Amniotic stem cell (primary cell): ENCODE data around the gene STPG3.

Source experiments
- DNase-seq: peaks from one replicate; lab custom pipeline; 2025; lab: John Stamatoyannopoulos, UW

The STPG3 gene

GRCh38 chr9:137266585-137267453, 15.7 kb downstream of the STPG3 start:
- DNase-seq, result no peak

DNA sequence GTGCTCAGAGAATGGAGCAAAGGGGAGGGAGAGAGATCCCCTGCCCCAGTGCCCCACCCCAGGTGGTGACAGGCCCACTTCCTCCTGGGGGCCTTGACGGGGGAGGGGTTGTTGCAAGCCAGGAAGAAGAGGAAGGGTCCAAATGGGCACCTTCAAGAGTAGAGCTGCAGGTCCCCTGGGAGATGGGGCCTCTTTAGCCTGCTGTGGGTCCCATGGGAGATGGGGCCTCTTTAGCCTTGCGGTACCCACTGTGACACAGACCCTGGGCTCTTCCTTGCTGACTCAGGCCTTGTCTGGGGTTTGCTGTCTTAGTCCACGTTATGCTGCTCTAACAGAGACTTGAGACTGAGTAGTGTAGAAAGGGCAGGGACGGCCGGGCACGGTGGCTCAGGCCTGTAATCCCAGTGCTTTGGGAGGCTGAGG, 16.9 kb downstream of the STPG3 start:
- no peak for DNase-seq

- no peak for DNase-seq
Observed at GRCh38 chr9:137268538-137269201, 17.6 kb downstream of the STPG3 start.

DNA sequence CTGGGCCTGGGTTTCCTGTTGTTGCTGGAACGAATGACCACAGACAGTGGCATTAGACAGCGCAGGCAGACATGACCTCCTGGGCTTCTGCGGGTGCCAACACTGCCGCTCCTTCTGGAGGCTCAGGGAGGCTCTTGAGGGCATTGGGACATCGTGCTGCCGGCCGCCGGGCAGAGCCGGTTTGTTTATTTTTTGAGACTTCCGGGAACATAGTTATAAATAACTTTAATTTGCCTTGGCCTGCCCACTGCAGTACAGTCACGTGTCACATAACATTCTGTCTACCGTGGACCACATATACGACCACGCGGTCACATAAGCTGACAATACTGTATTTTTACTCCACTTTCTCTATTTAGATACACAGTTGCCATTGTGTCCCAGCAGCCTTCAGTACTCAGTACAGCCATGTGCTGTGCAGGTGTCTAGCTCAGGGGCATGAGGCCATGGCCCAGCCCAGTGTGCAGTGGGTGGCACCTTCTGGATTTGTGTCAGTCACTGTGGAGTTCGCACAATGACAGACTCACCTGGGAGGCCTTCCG, 18.2 kb downstream of the STPG3 start:
- DNase-seq, result no peak

- no peak for DNase-seq
Observed at GRCh38 chr9:137270929-137271695, 20.0 kb downstream of the STPG3 start.

GRCh38 chr9:137271696-137272076, 20.6 kb downstream of the STPG3 start:
- DNase-seq, result no peak

GRCh38 chr9:137272241-137273094, 21.4 kb downstream of the STPG3 start:
- DNase-seq, result no peak

DNA sequence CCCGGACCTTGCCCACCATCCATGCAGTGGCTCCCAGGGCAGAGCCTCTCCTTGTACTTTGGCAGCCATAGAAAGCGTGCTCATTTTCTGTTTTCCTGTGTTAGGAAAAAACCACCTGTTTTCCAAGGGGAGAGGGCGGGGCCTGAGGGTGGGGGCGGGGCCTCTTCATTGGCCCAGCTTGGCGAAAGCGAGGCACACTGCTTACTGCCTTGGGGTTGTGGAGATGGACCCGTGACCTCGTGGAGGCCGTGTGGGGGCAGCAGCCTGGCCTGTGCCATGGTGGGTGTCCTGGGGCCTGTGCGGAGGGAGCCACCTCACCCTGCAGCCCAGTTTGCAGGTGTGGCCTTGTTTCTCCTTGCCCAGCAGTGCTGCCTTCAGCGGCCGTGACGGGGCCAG, 22.0 kb downstream of the STPG3 start:
- DNase-seq, result no peak

DNA sequence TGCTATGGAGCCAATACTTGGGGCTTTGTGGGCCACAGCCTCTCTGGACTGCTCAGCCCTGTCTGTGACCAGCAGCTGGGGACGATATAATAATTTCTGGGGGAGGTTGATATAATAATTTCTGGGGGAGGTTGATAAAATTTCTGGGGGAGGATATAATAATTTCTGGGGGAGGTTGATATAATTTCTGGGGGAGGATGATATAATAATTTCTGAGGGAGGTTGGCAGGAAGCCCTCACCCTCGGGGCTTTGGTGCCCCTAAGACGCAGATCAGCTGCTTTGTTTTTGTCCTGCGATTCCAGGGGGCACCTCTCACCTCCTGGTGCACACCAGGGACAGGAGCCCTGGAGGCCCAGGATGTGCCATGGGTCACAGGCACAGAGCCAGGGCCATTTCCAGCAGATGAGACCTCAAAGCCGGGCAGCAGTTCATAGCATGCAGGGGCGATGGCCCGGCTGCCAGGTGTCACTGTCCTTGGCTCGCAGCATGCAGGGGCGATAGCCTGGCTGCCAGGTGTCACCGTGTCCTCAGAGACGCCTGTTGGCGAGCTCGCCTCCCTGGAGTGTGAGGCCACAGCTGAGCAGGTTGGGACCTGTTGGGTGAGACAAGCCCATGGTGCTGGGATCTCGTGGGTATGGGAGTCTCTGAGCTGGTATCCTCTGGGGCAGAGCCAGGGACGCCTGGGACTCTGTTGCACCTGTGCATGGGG, 22.7 kb downstream of the STPG3 start:
- DNase-seq, result no peak

GRCh38 chr9:137275203-137275587, 24.1 kb downstream of the STPG3 start:
- no peak for DNase-seq

GRCh38 chr9:137275588-137276472, 24.7 kb downstream of the STPG3 start:
- DNase-seq, result no peak

DNA sequence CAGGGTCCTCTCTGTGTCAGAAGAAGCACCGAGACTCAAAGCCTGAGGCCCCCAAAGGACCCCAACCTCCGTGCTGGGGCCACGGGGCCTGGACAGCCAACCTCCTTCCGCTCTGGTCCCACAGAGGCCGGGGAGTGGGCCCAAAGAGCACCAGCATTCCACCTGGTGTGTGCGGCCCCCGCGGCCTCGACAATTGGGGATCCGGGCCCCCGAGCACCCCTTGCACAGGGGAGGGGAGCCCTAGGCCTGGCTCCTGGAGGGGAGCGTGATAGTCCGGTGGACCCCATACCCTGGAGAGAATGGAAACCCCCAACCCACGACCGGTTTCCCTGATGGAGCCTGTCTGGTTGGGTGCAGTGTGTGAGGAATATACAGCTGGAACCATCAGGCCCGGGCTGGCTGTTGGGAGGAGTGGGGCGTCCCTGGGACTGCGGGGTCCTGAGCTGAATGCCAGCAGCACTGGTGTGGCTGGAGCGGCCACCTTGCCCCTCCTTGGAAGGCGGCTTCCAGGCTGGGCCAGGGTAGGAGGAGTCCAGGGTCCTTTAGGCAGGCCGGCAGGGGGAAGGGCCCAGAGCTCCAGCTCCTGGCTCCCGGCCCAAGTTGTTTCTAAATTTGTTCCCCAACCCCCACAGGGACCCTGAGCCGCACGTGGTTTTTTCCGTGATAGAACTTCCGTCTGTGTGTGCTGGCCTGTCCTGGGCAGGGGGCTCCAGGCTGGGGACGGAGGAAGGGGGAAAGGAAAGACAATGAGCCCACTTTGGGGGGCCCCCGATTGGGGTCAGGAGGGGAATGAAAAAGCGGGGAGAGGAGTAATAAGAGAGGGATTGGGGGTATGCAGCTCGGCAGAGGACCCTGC, 25.6 kb downstream of the STPG3 start:
- no peak for DNase-seq

GRCh38 chr9:137277329-137278041, 26.4 kb downstream of the STPG3 start, which contains the start of gene TOR4A:
Gene TOR4A (plus strand): TSS chr9:137277726. CDS start chr9:137278690, 964 bp downstream.
- peak; percentile 88 for DNase-seq

- no peak for DNase-seq
Observed at GRCh38 chr9:137278061-137278701, 27.1 kb downstream of the STPG3 start.

DNA sequence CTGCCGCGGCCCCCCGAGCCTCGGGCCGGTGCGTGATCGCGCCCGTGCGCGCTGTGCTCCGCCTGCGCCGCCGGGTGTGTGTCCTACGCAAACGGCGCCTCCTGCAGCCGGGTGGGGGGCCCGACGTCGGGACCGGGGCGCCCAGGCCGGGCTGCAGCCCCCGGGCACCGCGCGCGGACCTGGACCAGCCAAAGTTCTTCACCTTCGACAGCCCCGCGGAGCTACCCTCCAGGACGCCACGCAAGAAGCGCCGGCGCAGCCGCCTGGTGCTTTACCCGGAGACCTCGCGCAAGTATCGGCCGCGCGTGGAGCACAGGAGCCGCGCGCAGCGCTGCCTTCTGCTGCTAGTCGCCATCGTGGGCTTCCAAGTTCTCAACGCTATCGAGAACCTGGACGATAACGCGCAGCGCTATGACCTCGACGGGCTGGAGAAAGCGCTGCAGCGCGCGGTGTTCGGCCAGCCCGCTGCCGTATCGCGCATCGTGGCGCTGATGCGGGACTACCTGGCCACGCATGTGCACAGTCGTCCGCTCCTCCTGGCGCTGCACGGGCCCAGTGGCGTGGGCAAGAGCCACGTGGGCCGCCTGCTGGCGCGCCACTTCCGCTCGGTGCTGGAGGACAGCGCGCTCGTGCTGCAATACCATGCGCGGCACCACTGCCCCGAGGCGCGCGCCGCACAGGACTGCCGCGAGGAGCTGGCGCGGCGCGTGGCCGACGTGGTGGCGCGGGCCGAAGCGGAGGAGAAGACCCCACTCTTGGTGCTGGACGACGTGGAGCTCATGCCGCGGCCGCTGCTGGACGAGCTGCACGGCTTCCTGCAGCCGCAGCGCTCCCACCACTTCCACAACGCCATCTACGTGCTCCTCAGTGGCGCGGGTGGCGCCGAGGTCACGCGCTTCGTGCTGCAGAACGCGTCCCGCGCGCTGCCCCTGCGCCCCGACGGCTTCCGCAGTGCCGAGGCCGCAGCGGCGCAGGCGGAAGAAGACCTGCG, 27.9 kb downstream of the STPG3 start:
- no peak for DNase-seq

GRCh38 chr9:137279741-137280473, 28.8 kb downstream of the STPG3 start:
- DNase-seq, result no peak
